Fibroblast of skin of abdomen (primary cell): ENCODE data around the gene ZNF816.
"Not testable (repeated sequence)": the region's sequence is repeated elsewhere in the genome, so short reads cannot be mapped to it uniquely, and the experiment has no call there.

Experiments used
- DNase-seq: peaks from one replicate; pipeline ENCODE4 v3.0.0-alpha.2; 2013

ZNF816 gene

GRCh38 chr19:52924641-52925040 lies 38.0 kb downstream of the ZNF816 start:
- DNase-seq = not testable (repeated sequence)

- no peak for DNase-seq
Measured at GRCh38 chr19:52923778-52924593, 38.7 kb downstream of the ZNF816 start.

- DNase-seq = peak; percentile 76
Measured at GRCh38 chr19:52922841-52923777, 39.6 kb downstream of the ZNF816 start, which contains the start of gene ZNF888. Gene ZNF888 (minus strand): TSS chr19:52923428. CDS start chr19:52917873, 5,555 bp downstream.

- no peak for DNase-seq
Measured at GRCh38 chr19:52917531-52917930, 45.1 kb downstream of the ZNF816 start.

- no peak for DNase-seq
Measured at GRCh38 chr19:52910648-52911047, 52.0 kb downstream of the ZNF816 start.

- not testable (repeated sequence) for DNase-seq
Measured at GRCh38 chr19:52904052-52904780, 58.5 kb downstream of the ZNF816 start.

GRCh38 chr19:52901842-52902241 lies 60.8 kb downstream of the ZNF816 start:
- no peak for DNase-seq
